Inferior parietal cortex (tissue), 1 donor: Measurements from ENCODE around the gene ATP9B.
"Not testable (repeated sequence)": the region's sequence is repeated elsewhere in the genome, so short reads cannot be mapped to it uniquely, and the experiment has no call there.

Source experiments
- DNase-seq: peaks from one replicate; pipeline ENCODE4 v3.0.0-alpha.2; 2016; ENCODE audit errors: extremely low spot score

The ATP9B gene

GRCh38 chr18:79133724-79134123 lies 64.5 kb downstream of the ATP9B start:
- no peak for DNase-seq

GRCh38 chr18:79135924-79136323 lies 66.7 kb downstream of the ATP9B start:
- DNase-seq: no peak

- no peak for DNase-seq
Measured at GRCh38 chr18:79136742-79137141, 67.5 kb downstream of the ATP9B start.

- DNase-seq: no peak
Measured at GRCh38 chr18:79139206-79139605, 70.0 kb downstream of the ATP9B start.

- DNase-seq: no peak
Measured at GRCh38 chr18:79147014-79147413, 77.8 kb downstream of the ATP9B start.

- no peak for DNase-seq
Measured at GRCh38 chr18:79151191-79151590, 82.0 kb downstream of the ATP9B start.

GRCh38 chr18:79156327-79156726 lies 87.1 kb downstream of the ATP9B start:
- no peak for DNase-seq

- no peak for DNase-seq
Measured at GRCh38 chr18:79164706-79165105, 95.5 kb downstream of the ATP9B start.

- DNase-seq: no peak
Measured at GRCh38 chr18:79166702-79167101, 97.5 kb downstream of the ATP9B start.

GRCh38 chr18:79167526-79168190 lies 98.5 kb downstream of the ATP9B start:
- no peak for DNase-seq

GRCh38 chr18:79169958-79170555 lies 100.9 kb downstream of the ATP9B start:
- no peak for DNase-seq

- DNase-seq: not testable (repeated sequence)
Measured at GRCh38 chr18:79172331-79172730, 103.1 kb downstream of the ATP9B start.

- no peak for DNase-seq
Measured at GRCh38 chr18:79173742-79174141, 104.5 kb downstream of the ATP9B start.

GRCh38 chr18:79178113-79178531 lies 108.9 kb downstream of the ATP9B start:
- no peak for DNase-seq

- no peak for DNase-seq
Measured at GRCh38 chr18:79182047-79182713, 113.0 kb downstream of the ATP9B start.

GRCh38 chr18:79185648-79186047 lies 116.5 kb downstream of the ATP9B start:
- no peak for DNase-seq

GRCh38 chr18:79186649-79187048 lies 117.5 kb downstream of the ATP9B start:
- no peak for DNase-seq

GRCh38 chr18:79187532-79188277 lies 118.5 kb downstream of the ATP9B start:
- no peak for DNase-seq

GRCh38 chr18:79191418-79191817 lies 122.2 kb downstream of the ATP9B start:
- DNase-seq: no peak

GRCh38 chr18:79191956-79192355 lies 122.8 kb downstream of the ATP9B start:
- DNase-seq: no peak

- DNase-seq: no peak
Measured at GRCh38 chr18:79193826-79194225, 124.6 kb downstream of the ATP9B start.
